ENCODE results near the gene GUCY1A2.

GRCh38 chr11:107044503-107044902, 26.2 kb upstream of the GUCY1A2 start:
- TF ChIP-seq POLR2A (IDR thresholded peaks at IDR 0.05; ENCODE audit: low read depth) (no peak), CTCF (IDR thresholded peaks at IDR 0.05) (no peak), POLR2AphosphoS5 (IDR thresholded peaks at IDR 0.05) (no peak), EP300 (IDR thresholded peaks at IDR 0.05) (no peak)
